ENCODE results near the gene LHPP.

DNA sequence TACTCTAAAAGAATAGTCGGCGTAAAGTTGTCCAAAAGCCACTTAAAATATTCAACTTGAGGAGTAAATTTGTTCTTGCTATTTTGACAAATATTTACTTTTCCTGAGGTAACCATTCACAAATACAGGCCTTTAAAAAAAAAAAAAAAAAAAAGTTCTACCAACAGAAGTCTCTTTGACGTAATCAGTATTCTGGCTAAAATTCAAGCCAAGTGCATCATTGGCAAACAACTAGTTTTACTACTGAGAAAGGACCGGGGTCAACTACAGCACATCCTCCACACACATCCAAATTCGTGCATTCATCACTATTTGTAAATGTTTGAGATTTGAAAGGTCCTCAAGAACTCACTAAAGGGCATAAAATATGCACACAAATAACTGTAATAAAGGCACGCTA lies 44.9 kb upstream of the LHPP start:
- TF ChIP-seq POLR2AphosphoS5 (IDR thresholded peaks at IDR 0.05), result peak in 1 of 3 donors; percentile 21
- TF ChIP-seq, protein P1, sequence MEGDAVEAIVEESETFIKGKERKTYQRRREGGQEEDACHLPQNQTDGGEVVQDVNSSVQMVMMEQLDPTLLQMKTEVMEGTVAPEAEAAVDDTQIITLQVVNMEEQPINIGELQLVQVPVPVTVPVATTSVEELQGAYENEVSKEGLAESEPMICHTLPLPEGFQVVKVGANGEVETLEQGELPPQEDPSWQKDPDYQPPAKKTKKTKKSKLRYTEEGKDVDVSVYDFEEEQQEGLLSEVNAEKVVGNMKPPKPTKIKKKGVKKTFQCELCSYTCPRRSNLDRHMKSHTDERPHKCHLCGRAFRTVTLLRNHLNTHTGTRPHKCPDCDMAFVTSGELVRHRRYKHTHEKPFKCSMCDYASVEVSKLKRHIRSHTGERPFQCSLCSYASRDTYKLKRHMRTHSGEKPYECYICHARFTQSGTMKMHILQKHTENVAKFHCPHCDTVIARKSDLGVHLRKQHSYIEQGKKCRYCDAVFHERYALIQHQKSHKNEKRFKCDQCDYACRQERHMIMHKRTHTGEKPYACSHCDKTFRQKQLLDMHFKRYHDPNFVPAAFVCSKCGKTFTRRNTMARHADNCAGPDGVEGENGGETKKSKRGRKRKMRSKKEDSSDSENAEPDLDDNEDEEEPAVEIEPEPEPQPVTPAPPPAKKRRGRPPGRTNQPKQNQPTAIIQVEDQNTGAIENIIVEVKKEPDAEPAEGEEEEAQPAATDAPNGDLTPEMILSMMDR (IDR thresholded peaks at IDR 0.05), result no peak
